Fibroblast of lung (primary cell): ENCODE results near the gene CPM. TPM values are rescaled to one million over a fixed set of nuclear protein-coding genes. Genes with fewer than 3 reads are reported as not detected.

Source experiments
- DNase-seq, 2 donors: peaks; one replicate each; pipeline versions ENCODE4 v3.0.0 to v3.0.0-alpha.2; 2010; ENCODE audit warnings: low read depth in 2 of 2
- H2AFZ ChIP-seq: 2 replicates; pipeline ENCODE4 v1.5.1; 2012; ENCODE audit warnings: low read length, control low read depth, inconsistent platforms
- H3K27ac ChIP-seq: 2 replicates; pipeline ENCODE4 v1.5.1; 2011; ENCODE audit warnings: low read length, control low read depth; ENCODE audit not compliant: insufficient read depth
- H3K27me3 ChIP-seq: 2 replicates; pipeline ENCODE4 v1.5.1; 2011; ENCODE audit warnings: mild to moderate bottlenecking, low read length; ENCODE audit not compliant: control insufficient read depth, insufficient read depth
- H3K36me3 ChIP-seq: 2 replicates; pipeline ENCODE4 v1.5.1; 2011; ENCODE audit warnings: low read length; ENCODE audit not compliant: control insufficient read depth, insufficient read depth
- H3K4me1 ChIP-seq: 2 replicates; pipeline ENCODE4 v1.5.1; 2011; ENCODE audit warnings: low read length; ENCODE audit not compliant: control insufficient read depth, insufficient read depth; ENCODE audit errors: extremely low read depth
- H3K4me2 ChIP-seq: 2 replicates; pipeline ENCODE4 v1.5.1; 2011; ENCODE audit warnings: low read length, control low read depth; ENCODE audit not compliant: insufficient read depth; ENCODE audit errors: extremely low read depth
- H3K4me3 ChIP-seq, 4 experiments: fragments of 200-600 bp in 1 of 4; sonication (generic) in 1 of 4; replicated peaks in 1 of 4; 2 replicates each; pipeline ENCODE4 v1.5.1; 2011 to 2016; ENCODE audit warnings: low read length in 4 of 4, low read depth in 3 of 4, mild to moderate bottlenecking in 3 of 4, control low read depth in 2 of 4, inconsistent platforms in 1 of 4, mixed read lengths in 1 of 4; ENCODE audit not compliant: insufficient read depth in 1 of 4; ENCODE audit errors: control extremely low read depth in 1 of 4
- H3K79me2 ChIP-seq: 2 replicates; pipeline ENCODE4 v1.5.1; 2012; ENCODE audit warnings: mild to moderate bottlenecking, low read length, inconsistent platforms; ENCODE audit not compliant: control insufficient read depth, insufficient read depth
- H3K9ac ChIP-seq: 2 replicates; pipeline ENCODE4 v1.5.1; 2011; ENCODE audit warnings: mild to moderate bottlenecking, low read length, control low read depth; ENCODE audit not compliant: insufficient read depth
- H3K9me3 ChIP-seq: 2 replicates; pipeline ENCODE4 v1.5.1; 2012; ENCODE audit warnings: low read depth, low read length; ENCODE audit not compliant: control insufficient read depth, insufficient read depth
- H4K20me1 ChIP-seq: 2 replicates; pipeline ENCODE4 v1.5.1; 2011; ENCODE audit warnings: low read length; ENCODE audit not compliant: control insufficient read depth, insufficient read depth; ENCODE audit errors: extremely low read depth
- EZH2 ChIP-seq: IDR thresholded peaks from 2 replicates; pipeline ENCODE4 v1.5.1; 2012; ENCODE audit warnings: low read length, control low read depth, mild to moderate bottlenecking; ENCODE audit errors: missing control alignments
- polyA plus RNA-seq, 2 donors: library from polyadenylated mRNA; depleted of rRNA in 1 of 2; stranded (reverse) in 1 of 2; unstranded in 1 of 2; fragments of >200 nt; gene quantifications; 2 replicates each; pipeline ENCODE4 v1.2.1, GENCODE V29; 2011 to 2012; ENCODE audit warnings: missing spikeins in 1 of 2
- total RNA-seq: library from RNA; depleted of rRNA; stranded (reverse); fragments of >200 nt; gene quantifications from 2 replicates; pipeline ENCODE4 v1.2.1, GENCODE V29; 2014
- TF ChIP-seq, protein P1 (sequence below), 2 donors: IDR thresholded peaks in 1 of 2; conservative IDR thresholded peaks in 1 of 2; 1 replicate in 1 of 2; 2 replicates in 1 of 2; pipeline ENCODE4 v1.5.1; 2011 to 2012; ENCODE audit warnings: low read length in 2 of 2, control low read depth in 1 of 2, inconsistent platforms in 1 of 2, low read depth in 1 of 2, mild to moderate bottlenecking in 1 of 2

The CPM gene
- total and polyA plus RNA-seq, 2 donors (not counting 1 experiment from before 2014, with no cell fraction given): 5.3 to 23.5 TPM

- no peak for DNase-seq
- no peak overlapping the region for H3K4me2 ChIP-seq
- H3K4me3 ChIP-seq: no peak overlapping the region
- H3K27me3 ChIP-seq: no peaks in the 10 kb centered on the region
- H3K27ac ChIP-seq: no peak overlapping the region
- H4K20me1 ChIP-seq: no peaks in the 10 kb centered on the region
- no peak overlapping the region for H2AFZ ChIP-seq
- no peak overlapping the region for H3K9ac ChIP-seq
- H3K36me3 ChIP-seq: no peaks in the 10 kb centered on the region
- no peaks in the 10 kb centered on the region for H3K79me2 ChIP-seq
- no peaks in the 10 kb centered on the region for H3K9me3 ChIP-seq
- H3K4me1 ChIP-seq: peaks cover 3% of the 10 kb centered on the region
- TF ChIP-seq, protein P1, sequence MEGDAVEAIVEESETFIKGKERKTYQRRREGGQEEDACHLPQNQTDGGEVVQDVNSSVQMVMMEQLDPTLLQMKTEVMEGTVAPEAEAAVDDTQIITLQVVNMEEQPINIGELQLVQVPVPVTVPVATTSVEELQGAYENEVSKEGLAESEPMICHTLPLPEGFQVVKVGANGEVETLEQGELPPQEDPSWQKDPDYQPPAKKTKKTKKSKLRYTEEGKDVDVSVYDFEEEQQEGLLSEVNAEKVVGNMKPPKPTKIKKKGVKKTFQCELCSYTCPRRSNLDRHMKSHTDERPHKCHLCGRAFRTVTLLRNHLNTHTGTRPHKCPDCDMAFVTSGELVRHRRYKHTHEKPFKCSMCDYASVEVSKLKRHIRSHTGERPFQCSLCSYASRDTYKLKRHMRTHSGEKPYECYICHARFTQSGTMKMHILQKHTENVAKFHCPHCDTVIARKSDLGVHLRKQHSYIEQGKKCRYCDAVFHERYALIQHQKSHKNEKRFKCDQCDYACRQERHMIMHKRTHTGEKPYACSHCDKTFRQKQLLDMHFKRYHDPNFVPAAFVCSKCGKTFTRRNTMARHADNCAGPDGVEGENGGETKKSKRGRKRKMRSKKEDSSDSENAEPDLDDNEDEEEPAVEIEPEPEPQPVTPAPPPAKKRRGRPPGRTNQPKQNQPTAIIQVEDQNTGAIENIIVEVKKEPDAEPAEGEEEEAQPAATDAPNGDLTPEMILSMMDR (conservative IDR thresholded peaks at IDR 0.05 in 1 of 2, IDR thresholded peaks at IDR 0.05 in 1 of 2; ENCODE audit: low read depth in 1 of 2, low read length in 2 of 2): no peak
- TF ChIP-seq EZH2: no peak
These were observed 13.3 kb downstream of the CPM start for GRCh38 chr12:68919581-68920239.

- TF ChIP-seq EZH2: no peak
- TF ChIP-seq, protein P1 (conservative IDR thresholded peaks at IDR 0.05 in 1 of 2, IDR thresholded peaks at IDR 0.05 in 1 of 2; ENCODE audit: low read depth in 1 of 2, low read length in 2 of 2): no peak
- no peak for DNase-seq
These were observed 14.0 kb downstream of the CPM start for GRCh38 chr12:68918960-68919359.

GRCh38 chr12:68915055-68915454 is 17.9 kb downstream of the CPM start:
- H2AFZ ChIP-seq: no peak overlapping the region
- TF ChIP-seq, protein P1 (conservative IDR thresholded peaks at IDR 0.05 in 1 of 2, IDR thresholded peaks at IDR 0.05 in 1 of 2; ENCODE audit: low read depth in 1 of 2, low read length in 2 of 2): no peak
- TF ChIP-seq EZH2: no peak
- no peak overlapping the region for H3K4me2 ChIP-seq

More at GRCh38 chr12:68918960-68919359, 14.0 kb downstream of the CPM start:
- Histone ChIP-seq H3K9me3 (no peaks in the 10 kb centered on the region), H3K4me3 (no peak overlapping the region), H3K4me1 (peaks cover 3% of the 10 kb centered on the region), H3K4me2 (no peak overlapping the region), H3K36me3 (no peaks in the 10 kb centered on the region), H4K20me1 (no peaks in the 10 kb centered on the region), H3K27ac (no peak overlapping the region), H3K27me3 (no peaks in the 10 kb centered on the region), H3K79me2 (no peaks in the 10 kb centered on the region), H3K9ac (no peak overlapping the region), H2AFZ (no peak overlapping the region)

More at GRCh38 chr12:68915055-68915454, 17.9 kb downstream of the CPM start:
- Histone ChIP-seq H3K27ac (no peak overlapping the region), H3K79me2 (no peaks in the 10 kb centered on the region), H3K9ac (no peak overlapping the region), H3K36me3 (no peaks in the 10 kb centered on the region), H4K20me1 (no peaks in the 10 kb centered on the region), H3K9me3 (no peaks in the 10 kb centered on the region), H3K4me3 (no peak overlapping the region), H3K27me3 (no peaks in the 10 kb centered on the region), H3K4me1 (peaks cover 3% of the 10 kb centered on the region)
- peak; percentile 86 to 97 for DNase-seq
